HG02571 (cell line): ENCODE results near the gene EPB41L4B.
"Not testable (repeated sequence)": the region's sequence is repeated elsewhere in the genome, so short reads cannot be mapped to it uniquely, and the experiment has no call there.

Experiments
- ATAC-seq: cut with Tn5 transposase; IDR thresholded peaks from one replicate; pipeline ENCODE4 v1.9.1; 2021; ENCODE audit warnings: mild to moderate bottlenecking, moderate library complexity; ENCODE audit not compliant: unreplicated experiment

The EPB41L4B gene

DNA sequence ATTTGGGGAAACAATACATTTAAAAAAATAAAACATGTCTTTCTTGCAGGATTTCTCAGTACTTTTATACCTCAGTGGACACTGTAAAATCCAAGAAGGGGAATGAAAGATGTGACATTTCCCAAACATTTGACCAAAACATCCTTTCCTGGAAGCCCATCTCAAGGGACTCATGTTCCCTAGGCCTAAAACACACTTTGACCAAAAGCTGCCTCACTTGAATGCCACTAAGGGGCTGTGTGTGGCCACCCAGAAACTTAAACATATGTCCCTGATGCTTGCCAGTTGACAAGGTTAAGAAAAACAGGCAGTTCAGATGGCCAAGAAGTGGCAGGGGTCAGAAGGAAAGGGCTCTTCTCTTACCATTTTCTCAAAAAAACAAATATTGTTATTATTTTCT is 73.6 kb downstream of the EPB41L4B start:
- no peak for ATAC-seq

- ATAC-seq: no peak
Measured at GRCh38 chr9:109246533-109246932, 74.3 kb downstream of the EPB41L4B start.

DNA sequence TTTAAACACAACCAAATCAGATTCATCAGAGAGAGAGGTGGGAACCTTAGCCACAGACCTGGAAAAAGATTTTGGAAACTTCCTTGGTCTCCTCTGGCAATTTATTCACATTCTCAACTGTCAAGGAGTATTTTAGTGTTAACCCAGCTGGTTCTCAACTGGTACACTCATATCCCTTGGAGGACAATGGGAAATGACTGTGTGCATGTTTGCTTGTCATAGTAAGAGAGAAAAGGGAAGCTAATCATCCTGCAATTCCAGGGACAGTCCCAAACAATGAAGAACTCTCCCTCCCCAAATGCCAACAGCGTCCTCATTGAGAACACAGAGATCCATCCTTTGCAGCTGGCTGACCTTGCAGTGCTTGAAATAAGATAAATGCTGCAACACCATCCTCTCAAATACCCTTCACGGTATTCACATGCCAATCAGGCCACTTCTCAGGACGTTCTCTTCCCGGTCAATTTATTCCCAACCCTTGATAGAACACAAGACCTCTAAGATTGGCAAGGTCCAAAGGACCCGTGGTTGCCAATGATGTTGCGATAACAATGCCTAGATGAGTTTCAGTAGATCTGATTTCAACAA is 75.5 kb downstream of the EPB41L4B start:
- ATAC-seq: no peak

DNA sequence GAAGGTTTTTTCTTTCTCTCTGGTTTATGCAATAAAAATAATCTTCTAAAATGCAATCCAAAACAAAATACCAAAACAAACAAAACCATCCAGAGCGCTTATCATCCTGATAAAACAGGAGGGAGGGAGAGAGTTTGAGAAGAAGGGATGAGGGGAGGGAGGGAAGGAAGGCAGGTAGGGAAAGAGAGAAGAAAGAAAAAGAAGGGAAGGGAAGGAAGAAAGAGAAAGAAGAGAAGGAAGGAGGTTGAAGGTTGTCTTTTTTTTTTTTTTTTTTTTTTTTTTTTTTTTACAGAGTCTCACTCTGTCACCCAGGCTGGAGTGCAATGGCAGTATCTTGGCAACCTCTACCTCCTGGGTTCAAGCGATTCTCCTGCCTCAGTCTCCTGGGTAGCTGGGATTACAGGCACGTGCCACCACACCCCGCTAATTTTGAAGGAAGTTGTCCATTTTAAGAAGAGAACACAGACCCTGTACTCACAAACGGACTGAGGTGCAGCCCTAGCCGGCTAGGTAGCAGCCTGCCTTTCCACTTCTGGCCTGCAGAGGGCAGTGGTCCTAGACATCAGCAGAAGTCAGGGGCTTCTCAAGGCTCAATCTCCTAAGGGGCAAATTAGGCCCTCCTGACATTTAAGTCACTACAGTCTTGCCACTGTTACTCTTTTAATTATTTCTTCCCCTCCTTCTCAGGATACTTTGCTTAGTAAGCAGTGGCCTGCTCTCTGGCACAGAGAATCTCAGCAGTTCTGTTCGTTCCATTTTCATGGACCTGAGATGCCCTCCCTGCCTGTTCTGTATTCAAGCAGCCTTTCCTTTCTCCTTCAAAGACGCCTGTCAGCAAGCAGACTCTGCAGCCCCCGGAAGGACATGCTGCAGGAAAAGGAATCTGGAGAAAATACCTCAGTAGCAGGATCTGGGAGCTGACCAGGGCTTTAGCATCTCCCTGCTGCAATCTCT is 76.4 kb downstream of the EPB41L4B start:
- ATAC-seq: peak; percentile 82

- no peak for ATAC-seq
Measured at GRCh38 chr9:109242741-109243140, 78.1 kb downstream of the EPB41L4B start.

DNA sequence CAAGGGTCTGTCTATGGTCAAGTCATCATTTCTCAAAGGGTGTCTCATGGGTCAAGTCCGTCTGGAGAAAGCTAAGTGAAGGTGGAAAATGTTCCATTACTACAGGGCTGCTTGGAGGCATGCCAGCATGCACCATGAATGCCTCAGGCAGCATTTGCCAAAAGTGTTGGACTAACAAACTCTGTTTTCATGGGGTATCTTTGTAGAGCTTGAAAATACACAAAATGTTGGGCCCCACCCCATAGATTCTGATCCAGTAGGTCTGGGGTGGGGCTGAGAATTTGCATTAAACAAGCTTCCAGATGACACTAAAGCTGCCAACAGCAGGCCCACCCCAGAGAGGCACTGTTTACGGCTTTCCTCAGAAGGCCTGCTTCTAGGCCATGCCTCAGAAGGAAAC is 78.8 kb downstream of the EPB41L4B start:
- no peak for ATAC-seq

DNA sequence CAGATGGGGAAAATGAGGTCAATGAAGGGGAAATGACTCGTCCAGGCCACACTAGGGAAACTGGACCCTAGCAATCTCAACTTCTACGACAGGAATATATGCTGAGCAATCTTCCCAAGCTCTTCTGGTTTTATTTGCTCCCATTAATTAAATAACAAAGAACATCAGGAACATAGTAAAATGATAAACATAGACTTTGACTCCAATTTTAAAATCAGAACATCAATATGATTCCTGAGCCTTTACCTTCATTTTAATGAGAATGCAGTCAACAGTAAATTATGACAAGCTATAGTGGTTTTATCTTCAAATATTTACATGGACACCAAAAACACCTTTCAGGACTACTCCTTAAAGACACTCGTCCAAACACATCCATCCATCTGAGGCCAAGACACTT is 79.7 kb downstream of the EPB41L4B start:
- no peak for ATAC-seq

- no peak for ATAC-seq
Measured at GRCh38 chr9:109239240-109239639, 81.6 kb downstream of the EPB41L4B start.

- no peak for ATAC-seq
Measured at GRCh38 chr9:109238655-109239054, 82.2 kb downstream of the EPB41L4B start.

DNA sequence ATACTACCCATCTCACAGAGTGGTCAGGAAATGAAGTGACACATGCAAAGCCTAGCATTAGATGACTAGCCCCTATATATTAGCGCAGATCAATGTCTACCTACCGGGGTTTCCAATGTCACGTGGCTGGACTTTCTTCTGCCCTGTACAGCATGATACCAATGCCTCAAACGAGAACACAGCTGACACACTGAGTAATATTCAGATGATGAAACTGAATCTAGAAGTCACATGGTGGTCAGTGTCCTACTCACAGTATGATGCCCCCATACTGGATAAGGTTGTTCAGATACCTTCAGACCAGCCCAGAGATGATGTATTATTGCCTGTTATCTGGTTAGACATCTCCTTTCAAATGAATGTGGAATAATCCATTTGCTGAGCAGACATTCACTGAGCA is 82.7 kb downstream of the EPB41L4B start:
- no peak for ATAC-seq

- ATAC-seq: no peak
Measured at GRCh38 chr9:109232449-109233237, 88.2 kb downstream of the EPB41L4B start.

DNA sequence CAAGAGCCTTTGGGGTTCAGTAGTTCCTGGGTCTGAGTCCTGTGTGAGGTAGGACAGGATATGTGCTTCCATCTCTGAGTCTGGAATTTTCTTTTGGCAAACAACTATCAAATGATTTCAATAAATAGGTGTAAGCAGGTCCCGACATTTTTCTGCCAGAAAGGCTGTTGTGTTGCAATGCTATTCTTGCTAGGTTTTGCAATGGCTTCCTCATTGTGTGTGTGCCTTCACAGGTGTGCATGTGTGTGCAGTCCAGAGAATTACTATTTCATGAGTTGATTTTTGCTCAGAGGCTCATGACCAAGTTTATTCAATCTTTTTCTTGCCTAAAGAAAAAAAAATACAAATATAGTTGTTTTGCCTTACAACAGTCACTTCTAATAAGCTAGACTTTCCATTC is 89.3 kb downstream of the EPB41L4B start:
- ATAC-seq: no peak

DNA sequence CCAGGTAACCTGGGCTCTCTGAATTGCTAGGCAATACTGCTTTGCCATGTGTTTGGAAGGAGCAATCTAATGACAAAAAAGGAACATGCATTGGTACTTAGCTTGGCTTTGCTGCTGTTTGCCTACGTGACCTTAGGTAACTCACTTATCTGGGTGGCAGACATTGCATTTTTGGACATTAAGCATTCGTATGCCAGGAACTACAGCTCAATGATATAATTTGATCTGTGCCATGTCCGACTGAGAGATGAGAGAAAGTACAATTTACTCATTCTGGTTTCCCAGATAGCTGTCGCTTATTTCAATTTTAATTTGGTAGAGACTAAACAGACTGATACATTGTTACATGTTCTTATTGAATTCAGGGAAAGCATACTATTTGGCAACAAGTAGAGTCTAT is 90.6 kb downstream of the EPB41L4B start:
- no peak for ATAC-seq

GRCh38 chr9:109229682-109230081 is 91.2 kb downstream of the EPB41L4B start:
- no peak for ATAC-seq

- ATAC-seq: no peak
Measured at GRCh38 chr9:109228093-109228642, 92.7 kb downstream of the EPB41L4B start.

DNA sequence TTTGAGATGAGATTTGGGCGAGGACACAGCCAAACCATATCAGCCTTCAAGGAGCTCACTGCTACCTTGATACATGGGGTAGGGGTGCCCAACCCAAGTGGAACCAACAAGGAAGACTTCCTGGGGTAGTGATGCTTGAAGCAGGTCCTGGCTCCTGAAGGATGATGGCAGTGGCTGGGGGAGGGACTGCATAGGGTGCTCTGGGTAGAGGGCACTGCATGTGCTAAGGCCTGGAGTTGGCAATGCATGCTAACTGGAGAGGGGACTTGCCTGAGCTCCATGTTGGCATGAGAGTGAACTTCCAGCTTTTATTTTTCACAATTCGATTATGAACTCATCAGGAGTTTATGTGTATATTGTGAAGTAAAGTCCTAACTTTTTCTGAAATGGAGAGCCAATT is 95.2 kb downstream of the EPB41L4B start:
- ATAC-seq: no peak

DNA sequence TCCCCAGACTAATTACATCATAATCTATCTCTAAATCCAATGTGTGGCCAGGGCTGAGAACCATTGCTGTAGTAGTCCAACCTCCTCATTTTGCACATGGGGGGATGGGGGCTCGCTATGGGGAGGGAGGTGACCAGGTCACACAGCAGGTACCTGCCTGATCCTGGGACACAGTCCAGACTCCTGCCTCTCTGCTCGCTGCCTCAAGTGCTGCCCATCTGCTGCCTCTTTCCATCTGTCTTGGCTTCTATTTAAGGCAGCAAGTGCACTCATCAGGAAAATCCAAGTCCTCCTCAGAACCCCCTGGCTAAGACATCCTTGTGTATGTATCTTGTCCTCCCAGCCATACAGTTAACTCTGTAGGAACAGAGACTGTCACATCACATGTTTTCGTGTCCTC is 96.1 kb downstream of the EPB41L4B start:
- ATAC-seq: no peak

- ATAC-seq: not testable (repeated sequence)
Measured at GRCh38 chr9:109218242-109218641, 102.6 kb downstream of the EPB41L4B start.

DNA sequence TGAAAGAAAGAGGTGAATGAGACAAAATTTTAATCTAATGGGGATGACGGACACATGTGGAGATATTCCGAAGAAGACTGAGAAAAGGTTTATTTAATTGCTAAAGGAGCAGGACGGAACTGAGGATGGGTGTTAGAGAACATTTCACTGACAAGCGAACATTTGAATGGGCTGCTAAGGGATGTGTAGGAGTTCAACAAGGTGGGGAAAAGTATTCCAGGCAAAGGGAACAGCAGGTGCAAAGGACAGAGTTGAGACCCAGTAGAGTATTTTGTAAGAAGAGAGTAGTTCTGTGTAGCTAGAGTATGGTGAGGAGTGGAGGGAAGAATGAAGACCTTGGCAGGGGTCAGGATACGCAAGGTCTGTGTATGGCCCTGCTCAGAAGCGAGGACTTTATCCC is 106.4 kb downstream of the EPB41L4B start:
- no peak for ATAC-seq

GRCh38 chr9:109213285-109214121 is 107.4 kb downstream of the EPB41L4B start:
- no peak for ATAC-seq
